AG08395 (cell line): ENCODE measurements around the gene CHID1.

Experiments used
- DNase-seq: peaks from one replicate; pipeline ENCODE4 v3.0.0; 2012; ENCODE audit warnings: mixed read lengths, low spot score

The CHID1 gene

GRCh38 chr11:823441-824291 lies 86.9 kb downstream of the CHID1 start:
- no peak for DNase-seq

GRCh38 chr11:821512-822371 lies 88.9 kb downstream of the CHID1 start:
- DNase-seq: no peak

GRCh38 chr11:820655-821511 lies 89.7 kb downstream of the CHID1 start:
- DNase-seq: peak; percentile 93

- DNase-seq: peak; percentile 70
These were observed 90.5 kb downstream of the CHID1 start for GRCh38 chr11:819943-820649.

- DNase-seq: peak; percentile 96
These were observed 91.3 kb downstream of the CHID1 start for GRCh38 chr11:819129-819931.

- DNase-seq: peak; percentile 79
These were observed 92.0 kb downstream of the CHID1 start, which contains the start of gene PNPLA2 for GRCh38 chr11:818396-819128. Gene PNPLA2, plus strand, starts transcription at chr11:818914. Its CDS starts 805 bp downstream, at chr11:819719.
